ENCODE results near the gene CBX7. TPM values are rescaled to one million over a fixed set of nuclear protein-coding genes. Genes with fewer than 3 reads are reported as not detected.
A peak's percentile ranks its signal among the peaks of the same experiment; 100 is the strongest.

CBX7 gene
- total RNA-seq, 1 donor from 2014 or later: 2.3 TPM

- Mint-ChIP-seq H3K4me1 (peaks cover 17% of the 10 kb centered on the region), H3K9me3 (no peaks in the 10 kb centered on the region), H3K36me3 (ENCODE audit: low read depth) (no peaks in the 10 kb centered on the region), H3K27ac (ENCODE audit: unreplicated experiment) (no peak overlapping the region), H3K4me3 (no peak overlapping the region), H3K27me3 (ENCODE audit: low read depth) (peaks cover 14% of the 10 kb centered on the region)
- TF ChIP-seq, protein P1, sequence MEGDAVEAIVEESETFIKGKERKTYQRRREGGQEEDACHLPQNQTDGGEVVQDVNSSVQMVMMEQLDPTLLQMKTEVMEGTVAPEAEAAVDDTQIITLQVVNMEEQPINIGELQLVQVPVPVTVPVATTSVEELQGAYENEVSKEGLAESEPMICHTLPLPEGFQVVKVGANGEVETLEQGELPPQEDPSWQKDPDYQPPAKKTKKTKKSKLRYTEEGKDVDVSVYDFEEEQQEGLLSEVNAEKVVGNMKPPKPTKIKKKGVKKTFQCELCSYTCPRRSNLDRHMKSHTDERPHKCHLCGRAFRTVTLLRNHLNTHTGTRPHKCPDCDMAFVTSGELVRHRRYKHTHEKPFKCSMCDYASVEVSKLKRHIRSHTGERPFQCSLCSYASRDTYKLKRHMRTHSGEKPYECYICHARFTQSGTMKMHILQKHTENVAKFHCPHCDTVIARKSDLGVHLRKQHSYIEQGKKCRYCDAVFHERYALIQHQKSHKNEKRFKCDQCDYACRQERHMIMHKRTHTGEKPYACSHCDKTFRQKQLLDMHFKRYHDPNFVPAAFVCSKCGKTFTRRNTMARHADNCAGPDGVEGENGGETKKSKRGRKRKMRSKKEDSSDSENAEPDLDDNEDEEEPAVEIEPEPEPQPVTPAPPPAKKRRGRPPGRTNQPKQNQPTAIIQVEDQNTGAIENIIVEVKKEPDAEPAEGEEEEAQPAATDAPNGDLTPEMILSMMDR (conservative IDR thresholded peaks at IDR 0.05): no peak
- DNase-seq (ENCODE audit: low read depth, low spot score): no peak
Observed at GRCh38 chr22:39120983-39121382, 31.5 kb downstream of the CBX7 start.

- no peak overlapping the region for H3K27ac Mint-ChIP-seq (ENCODE audit: unreplicated experiment)
- TF ChIP-seq, protein P1 (conservative IDR thresholded peaks at IDR 0.05): peak; percentile 64
- no peaks in the 10 kb centered on the region for H3K36me3 Mint-ChIP-seq (ENCODE audit: low read depth)
- no peak overlapping the region for H3K4me3 Mint-ChIP-seq
- peak; percentile 46 for DNase-seq (ENCODE audit: low read depth, low spot score)
- peaks cover 40% of the 10 kb centered on the region for H3K27me3 Mint-ChIP-seq (ENCODE audit: low read depth)
- H3K9me3 Mint-ChIP-seq: no peaks in the 10 kb centered on the region
- peaks cover 18% of the 10 kb centered on the region for H3K4me1 Mint-ChIP-seq
Observed at GRCh38 chr22:39117585-39118191, 34.8 kb downstream of the CBX7 start.

DNA sequence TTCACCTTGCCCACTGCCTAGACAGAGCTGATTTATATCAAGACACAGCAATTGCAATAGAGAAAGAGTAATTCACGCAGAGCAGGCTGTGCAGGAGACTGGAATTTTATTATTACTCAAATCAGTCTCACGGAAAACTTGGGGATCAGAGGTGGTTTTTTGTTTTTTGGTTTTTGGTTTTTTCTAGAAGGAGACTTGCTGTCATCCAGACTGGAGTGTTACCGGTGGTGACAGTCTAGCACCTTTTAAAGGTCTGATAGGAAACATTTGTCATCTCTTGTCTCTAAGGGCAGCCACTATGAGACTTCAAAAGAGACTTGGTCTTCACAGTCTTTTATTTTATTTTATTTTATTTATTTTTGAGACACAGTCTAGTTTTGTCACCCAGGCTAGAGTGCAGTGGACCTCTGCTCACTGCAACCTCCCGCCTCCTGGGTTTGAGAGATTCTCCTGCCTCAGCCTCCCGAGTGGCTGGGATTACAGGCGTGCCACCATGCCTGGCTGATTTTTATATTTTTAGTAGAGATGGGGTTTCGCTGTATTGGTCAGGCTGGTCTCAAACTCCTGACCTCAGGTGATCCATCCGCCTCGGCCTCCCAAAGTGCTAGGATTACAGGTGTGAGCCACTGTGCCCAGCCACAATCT, 36.4 kb downstream of the CBX7 start:
- Mint-ChIP-seq H3K27ac (ENCODE audit: unreplicated experiment) (no peak overlapping the region), H3K9me3 (no peaks in the 10 kb centered on the region), H3K27me3 (ENCODE audit: low read depth) (peaks cover 40% of the 10 kb centered on the region), H3K4me3 (no peak overlapping the region), H3K4me1 (peaks cover 21% of the 10 kb centered on the region), H3K36me3 (ENCODE audit: low read depth) (no peaks in the 10 kb centered on the region)
- DNase-seq (ENCODE audit: low read depth, low spot score): no peak
- TF ChIP-seq, protein P1 (conservative IDR thresholded peaks at IDR 0.05): no peak

GRCh38 chr22:39115570-39115969, 36.9 kb downstream of the CBX7 start:
- no peak overlapping the region for H3K4me3 Mint-ChIP-seq
- no peaks in the 10 kb centered on the region for H3K9me3 Mint-ChIP-seq
- TF ChIP-seq, protein P1 (conservative IDR thresholded peaks at IDR 0.05): no peak
- H3K27me3 Mint-ChIP-seq (ENCODE audit: low read depth): peaks cover 40% of the 10 kb centered on the region
- DNase-seq (ENCODE audit: low read depth, low spot score): no peak
- no peaks in the 10 kb centered on the region for H3K36me3 Mint-ChIP-seq (ENCODE audit: low read depth)
- peaks cover 25% of the 10 kb centered on the region for H3K4me1 Mint-ChIP-seq
- H3K27ac Mint-ChIP-seq (ENCODE audit: unreplicated experiment): no peak overlapping the region

GRCh38 chr22:39114112-39114511, 38.4 kb downstream of the CBX7 start:
- no peaks in the 10 kb centered on the region for H3K9me3 Mint-ChIP-seq
- H3K27ac Mint-ChIP-seq (ENCODE audit: unreplicated experiment): no peak overlapping the region
- H3K36me3 Mint-ChIP-seq (ENCODE audit: low read depth): no peaks in the 10 kb centered on the region
- DNase-seq (ENCODE audit: low read depth, low spot score): no peak
- H3K27me3 Mint-ChIP-seq (ENCODE audit: low read depth): peaks cover 40% of the 10 kb centered on the region
- TF ChIP-seq, protein P1 (conservative IDR thresholded peaks at IDR 0.05): no peak
- H3K4me1 Mint-ChIP-seq: peaks cover 25% of the 10 kb centered on the region
- no peak overlapping the region for H3K4me3 Mint-ChIP-seq
